Mammary epithelial cell (primary cell): Measurements from ENCODE around the gene FAM228B.

Experiments
- CTCF ChIP-seq, 2 donors: IDR thresholded peaks in 1 of 2; conservative IDR thresholded peaks in 1 of 2; 2 replicates each; pipeline ENCODE4 v1.5.1; 2011 to 2012; ENCODE audit warnings: inconsistent platforms in 2 of 2, low read length in 2 of 2, mild to moderate bottlenecking in 2 of 2, control low read depth in 1 of 2, low read depth in 1 of 2; ENCODE audit not compliant: insufficient read depth in 1 of 2; ENCODE audit errors: extremely low read depth in 1 of 2
- EZH2 ChIP-seq: IDR thresholded peaks from 2 replicates; pipeline ENCODE4 v1.6.1; 2012; ENCODE audit warnings: low read length, inconsistent platforms, borderline replicate concordance

DNA sequence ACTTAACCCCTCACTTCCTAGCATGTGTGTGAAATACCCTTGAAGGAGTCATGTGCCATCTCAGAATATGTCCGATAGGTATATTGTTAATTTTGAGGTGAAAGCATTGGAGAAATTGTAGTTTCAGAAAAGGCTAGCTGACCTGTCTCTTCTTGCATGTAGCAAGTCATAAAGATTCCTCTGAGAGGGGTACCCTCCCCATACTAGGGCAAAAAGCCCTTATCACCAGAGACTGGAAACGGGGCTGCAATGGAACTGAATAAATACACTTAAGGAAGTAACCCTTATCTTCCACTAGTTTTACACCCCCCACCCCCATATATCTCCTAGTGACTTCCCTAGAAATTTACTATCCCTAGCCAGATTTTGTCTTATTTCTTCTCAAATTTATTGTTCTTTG is 45.4 kb upstream of the FAM228B start:
- TF ChIP-seq CTCF (conservative IDR thresholded peaks at IDR 0.05 in 1 of 2, IDR thresholded peaks at IDR 0.05 in 1 of 2; ENCODE audit: extremely low read depth in 1 of 2, insufficient read depth in 1 of 2, low read depth in 1 of 2, low read length in 2 of 2): no peak
- TF ChIP-seq EZH2: no peak
